Measurements from ENCODE around the gene NELL2. TPM values are rescaled to one million over a fixed set of nuclear protein-coding genes. Genes with fewer than 3 reads are reported as not detected.
A peak's percentile ranks its signal among the peaks of the same experiment; 100 is the strongest.
"Not testable (repeated sequence)": the region's sequence is repeated elsewhere in the genome, so short reads cannot be mapped to it uniquely, and the experiment has no call there.

The NELL2 gene
- total RNA-seq, 1 donor from 2014 or later: 1,331 TPM

DNA sequence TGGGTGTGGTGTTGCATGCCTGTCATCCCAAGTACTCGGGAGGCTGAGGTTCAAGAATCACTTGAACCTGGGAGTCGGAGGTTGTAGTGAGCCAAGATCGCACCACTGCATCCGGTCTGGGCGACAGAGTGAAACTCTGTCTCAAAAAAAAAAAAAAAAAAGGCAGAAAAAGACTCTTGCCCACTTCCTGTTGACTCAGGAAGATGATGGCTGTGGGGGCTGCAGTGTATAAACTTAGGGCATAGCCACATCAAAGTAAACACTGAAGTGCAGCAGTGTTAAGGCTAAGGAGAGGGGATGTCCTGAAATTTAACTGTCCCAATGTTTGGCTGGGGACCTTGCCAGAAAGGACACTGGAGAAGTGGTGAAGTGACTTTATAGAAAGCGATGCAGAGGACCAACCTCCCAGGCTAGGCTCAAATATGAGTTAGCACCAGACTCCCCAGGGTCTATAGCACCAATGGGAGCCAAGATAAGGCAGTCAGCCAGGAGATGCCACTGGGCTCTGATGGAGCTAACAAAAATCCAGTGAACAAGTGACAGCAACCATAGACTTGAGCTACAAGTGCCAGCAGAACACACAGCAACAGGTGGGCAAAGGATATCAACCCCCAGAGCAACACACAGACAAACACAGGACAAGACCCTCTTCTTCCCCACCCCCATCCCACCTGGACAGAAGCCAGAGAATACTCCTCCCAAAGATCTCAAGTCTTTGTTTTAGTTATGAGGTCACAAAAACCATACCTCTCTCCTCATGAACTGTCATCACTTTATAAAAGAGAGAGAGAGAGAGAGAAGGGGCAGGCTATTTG lies 28.0 kb downstream of the NELL2 start:
- no peak for DNase-seq

DNA sequence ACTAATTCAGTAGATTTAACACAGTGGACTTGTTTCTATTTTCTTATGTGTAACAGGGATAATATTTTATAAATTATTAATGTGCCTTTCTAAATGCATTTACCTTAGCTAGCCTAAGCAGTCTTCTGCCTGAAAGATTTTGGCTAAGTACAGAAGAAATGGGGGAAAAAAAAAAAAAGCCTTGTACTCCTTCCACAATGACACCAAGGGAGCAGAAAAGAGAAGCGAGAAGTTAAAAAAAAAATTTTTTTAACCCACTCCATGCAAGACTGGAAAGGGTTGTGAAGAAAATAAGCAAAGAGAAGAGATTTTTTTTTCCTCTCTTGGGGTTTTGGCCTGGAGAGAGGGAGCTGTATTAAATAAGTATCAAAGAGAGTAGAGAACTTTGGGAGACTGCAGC lies 28.7 kb downstream of the NELL2 start:
- DNase-seq: no peak

DNA sequence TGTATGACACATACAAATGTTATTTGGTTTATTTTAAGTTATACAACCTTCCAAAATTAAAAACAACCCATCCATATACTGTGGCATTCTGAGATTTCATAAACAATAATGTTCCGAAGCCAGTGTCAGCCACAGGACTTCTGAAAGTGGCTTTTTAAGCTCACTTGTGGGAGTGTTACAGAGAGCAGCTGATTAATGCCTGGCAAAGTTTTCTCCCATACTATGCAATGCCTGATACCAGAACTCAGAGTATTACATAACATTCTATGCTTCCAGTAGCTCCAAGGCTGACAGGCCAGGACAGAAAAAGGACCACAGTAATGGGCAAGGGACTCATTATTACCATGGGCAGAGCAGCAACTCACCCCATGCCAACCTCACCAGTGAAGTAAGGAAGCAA lies 29.3 kb downstream of the NELL2 start:
- no peak for DNase-seq

DNA sequence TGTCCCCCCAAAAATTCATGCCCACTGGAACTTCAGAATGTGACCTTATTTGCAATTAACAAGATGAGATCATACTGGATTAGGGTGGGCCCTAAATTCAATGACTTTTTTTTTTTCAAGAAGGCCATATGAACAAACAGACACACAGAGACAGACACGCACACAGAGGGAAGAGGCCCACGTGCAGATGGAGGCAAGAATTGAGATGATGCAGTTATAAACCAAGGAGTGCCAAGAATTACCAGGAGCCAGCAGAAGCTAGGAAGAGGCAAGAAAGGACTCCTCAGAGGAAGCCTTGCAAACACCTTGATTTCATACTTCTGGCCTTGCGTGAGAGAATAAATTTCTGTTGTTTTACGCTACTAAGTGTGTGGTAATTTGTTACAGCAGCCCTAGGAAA lies 33.4 kb downstream of the NELL2 start:
- DNase-seq: no peak

DNA sequence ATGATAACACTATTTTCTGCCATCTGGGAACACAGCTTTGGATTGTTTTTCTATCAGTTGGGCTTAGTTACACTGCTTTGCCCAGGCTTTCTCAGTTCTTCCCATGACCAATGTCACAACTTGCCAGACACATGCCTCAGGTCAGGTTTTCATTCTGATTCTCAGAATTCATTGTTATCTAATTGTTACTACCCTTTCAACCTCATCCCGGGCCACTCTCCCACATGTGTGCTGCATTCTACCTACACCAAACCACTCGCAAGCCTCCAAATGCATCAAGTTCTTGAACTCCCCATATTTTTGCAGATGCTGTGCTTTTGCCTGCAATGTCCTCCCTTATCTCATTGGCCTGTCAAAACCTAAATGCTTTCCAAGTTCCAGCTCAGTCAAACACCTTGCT lies 36.3 kb downstream of the NELL2 start:
- no peak for DNase-seq

DNA sequence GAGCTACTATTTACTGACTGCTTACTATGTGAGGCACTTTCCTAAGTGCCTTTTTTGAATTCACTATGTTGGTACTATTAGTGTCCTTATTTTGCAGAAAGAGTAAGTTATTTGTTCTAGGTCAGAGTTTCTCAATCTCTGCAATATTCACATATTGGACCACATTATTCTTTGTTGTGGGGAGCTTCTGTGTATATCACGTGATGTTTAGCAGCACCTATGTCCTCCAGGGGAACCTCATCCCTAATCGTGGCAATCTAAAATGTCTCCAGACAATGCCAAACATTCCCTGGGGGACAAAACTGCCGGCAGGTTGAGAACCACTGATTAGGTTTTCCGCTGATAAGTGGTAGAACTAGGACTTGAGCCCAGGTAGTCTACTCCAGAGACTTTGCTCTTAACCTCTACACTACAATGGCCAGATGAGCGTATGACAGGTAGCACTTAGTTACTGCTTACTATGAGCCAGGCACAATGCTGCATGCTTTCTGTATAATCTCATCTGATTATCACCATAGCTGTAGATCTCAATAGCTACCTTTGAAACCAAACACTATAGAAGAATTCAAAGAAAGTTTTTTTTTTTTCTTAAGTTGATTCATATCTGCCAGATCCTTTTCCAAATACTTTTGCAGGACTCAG lies 38.9 kb downstream of the NELL2 start:
- DNase-seq: no peak

DNA sequence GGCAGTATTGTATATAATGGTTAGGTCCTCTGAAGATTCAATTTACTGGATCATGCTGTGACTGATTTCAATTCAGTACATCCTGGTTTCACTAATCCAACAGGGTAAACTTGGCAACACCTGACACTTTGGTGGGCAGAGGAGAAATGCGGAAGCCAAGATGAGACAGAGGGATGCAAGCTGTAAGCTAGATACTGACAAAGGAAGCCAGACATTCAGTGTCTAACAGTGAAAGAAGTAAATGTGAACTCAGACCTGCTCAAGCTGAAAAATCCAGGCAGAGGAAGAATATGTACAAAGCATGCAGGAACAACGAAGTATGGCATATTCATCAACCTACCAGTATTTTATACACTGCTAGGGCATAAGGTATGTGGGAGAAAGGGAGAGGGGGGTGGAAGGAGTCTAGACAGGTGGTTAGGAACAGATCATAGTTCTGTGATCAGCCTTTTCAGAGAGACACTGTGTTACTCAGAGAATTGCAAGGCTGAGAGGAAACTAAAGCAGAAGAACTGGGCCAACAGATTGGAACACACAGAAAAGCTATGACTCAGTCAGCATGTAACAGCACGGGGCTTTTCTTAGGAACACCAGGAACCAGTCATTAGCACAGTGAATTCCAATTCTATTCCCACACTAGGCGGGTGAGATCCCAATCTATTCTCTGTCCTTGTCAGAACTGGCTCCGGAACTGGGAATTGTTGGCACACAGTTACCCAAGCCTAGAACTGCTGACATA lies 40.3 kb downstream of the NELL2 start:
- DNase-seq: peak; percentile 81

DNA sequence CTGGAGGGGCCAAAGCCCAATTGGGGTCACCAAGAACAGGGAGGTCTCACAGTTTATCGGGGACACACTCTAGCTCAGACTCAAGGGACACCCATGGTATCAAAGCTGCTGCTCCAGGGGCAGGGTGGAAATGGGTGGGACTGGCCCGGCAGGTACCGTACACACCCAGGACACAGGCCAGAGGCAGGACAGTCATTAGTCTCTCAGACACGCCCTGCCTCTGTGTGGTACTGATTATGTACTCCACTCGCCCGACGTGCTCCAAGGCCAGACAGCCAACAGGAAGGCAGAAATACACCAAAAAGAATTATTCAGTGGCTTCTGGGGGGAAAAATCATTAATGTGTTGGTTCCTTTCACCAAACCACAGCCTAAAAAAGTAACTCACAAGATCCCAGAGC lies 41.1 kb downstream of the NELL2 start:
- not testable (repeated sequence) for DNase-seq

DNA sequence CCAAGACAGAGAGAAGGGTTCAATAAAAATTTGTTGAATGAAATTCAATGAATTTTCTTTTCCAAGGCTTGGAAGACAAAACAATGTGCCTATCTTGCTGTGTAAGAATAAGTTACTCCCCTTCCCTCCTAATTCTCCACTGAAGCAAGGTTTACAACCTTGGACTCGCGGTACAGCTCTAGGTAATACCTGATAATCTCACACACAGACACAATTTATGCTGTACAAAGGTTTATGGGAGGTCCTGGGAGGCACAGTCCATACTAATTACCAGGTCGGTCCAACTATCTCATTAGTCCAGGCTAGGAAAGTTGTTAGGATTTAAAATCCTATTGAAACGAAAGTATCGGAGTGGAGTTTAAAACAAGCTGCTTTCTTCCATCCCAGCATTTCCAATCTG lies 42.6 kb downstream of the NELL2 start:
- no peak for DNase-seq

DNA sequence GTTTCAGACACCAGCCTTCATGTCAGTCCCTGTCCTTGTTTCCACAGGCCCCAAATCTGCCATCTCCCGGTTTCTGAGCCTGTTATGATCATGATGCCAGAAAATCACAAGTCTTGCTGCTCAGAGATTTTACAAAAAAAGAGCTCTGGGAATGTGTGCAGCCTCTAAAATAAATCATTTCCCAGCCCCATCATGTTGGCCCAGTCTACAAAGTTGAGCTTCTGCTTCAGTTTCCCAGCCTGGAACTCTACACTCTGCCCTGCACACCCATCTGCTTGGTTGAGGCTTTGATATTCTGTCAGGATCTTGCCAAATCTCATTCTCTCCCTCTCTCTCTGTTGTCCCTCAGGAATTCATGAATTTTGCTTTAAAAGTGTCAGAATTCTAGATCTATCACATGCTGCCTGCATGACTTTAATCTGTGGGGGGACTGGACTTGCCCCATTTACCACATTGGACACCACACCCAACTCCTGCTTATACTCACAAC lies 45.5 kb downstream of the NELL2 start:
- no peak for DNase-seq

DNA sequence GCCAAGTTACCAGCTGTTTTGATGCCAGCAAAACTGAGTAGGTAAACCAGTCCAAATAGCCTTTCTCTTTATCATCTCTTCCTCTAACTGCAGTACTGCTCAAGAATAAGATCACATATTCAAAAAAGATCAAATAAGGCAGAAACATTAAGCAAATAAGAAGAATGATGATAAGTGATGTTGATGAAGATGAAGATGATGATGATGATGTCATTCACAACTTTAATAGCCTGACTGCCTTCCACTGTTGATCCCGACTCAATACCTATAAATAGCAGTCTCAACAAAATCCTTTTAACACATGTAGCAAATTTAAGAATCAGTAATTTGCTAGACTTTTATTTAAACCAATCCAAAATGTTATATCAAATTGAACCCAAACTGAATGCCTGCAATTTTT lies 47.1 kb downstream of the NELL2 start:
- no peak for DNase-seq

DNA sequence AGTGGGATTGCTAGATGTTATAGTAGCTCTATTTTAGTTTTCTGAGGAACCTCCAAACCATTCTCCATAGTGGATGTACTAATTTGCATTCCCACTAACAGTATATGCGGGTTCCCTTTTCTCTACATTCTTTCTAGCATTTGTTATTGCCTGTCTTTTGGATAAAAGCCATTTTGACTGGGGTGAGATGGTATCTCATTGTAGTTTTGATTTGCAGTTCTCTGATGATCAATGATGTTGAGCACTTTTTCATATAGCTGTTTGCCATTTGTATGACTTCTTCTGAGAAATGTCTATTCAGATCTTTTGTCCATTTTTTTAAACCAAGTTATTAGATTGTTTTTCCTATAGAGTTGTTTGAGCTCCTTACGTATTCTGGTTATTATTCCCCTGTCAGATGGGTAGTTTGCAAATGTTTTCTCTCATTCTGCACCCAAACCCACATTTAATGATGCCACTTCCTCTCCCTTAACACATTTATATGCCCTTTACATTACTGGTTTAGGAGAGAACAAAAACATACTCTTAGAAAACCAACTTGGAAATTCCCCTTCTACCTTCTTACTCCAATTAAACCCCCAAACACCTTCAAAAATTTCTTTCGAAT lies 48.2 kb downstream of the NELL2 start:
- no peak for DNase-seq

DNA sequence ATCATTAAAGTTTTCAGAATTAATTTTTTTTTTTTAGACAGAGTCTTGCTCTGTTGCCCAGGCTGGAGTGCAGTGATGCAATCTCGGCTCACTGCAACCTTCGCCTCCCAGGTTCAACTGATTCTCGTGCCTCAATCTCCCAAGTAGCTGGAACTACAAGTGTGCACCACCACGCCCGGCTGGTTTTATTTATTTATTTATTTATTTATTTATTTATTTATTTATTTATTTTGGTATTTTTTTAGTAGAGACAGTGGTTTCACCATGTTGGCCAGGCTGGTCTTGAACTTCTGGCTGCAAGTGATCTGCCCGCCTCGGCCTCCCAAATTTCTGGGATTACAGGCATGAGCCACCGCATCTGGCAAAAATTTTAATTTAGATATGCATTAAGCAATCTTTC lies 54.4 kb downstream of the NELL2 start:
- not testable (repeated sequence) for DNase-seq

DNA sequence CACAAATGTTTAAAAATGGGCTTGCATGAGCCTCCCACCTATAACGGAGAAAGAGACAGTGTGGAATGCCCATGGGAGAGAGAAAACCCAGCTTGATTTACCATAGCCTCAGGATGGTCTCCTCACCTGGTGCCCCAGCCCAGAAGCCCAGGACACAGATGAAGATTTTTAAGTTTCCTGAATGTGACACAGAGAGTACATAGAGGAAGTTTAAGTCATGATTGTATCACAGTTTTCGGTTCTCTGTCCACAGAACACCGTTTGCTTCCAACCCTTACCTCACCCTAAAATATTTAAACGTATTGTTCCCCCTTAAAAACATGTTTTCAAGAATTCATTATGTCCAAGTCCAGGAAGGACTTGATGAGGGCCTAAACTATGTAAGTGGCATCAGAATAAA lies 56.2 kb downstream of the NELL2 start:
- no peak for DNase-seq

DNA sequence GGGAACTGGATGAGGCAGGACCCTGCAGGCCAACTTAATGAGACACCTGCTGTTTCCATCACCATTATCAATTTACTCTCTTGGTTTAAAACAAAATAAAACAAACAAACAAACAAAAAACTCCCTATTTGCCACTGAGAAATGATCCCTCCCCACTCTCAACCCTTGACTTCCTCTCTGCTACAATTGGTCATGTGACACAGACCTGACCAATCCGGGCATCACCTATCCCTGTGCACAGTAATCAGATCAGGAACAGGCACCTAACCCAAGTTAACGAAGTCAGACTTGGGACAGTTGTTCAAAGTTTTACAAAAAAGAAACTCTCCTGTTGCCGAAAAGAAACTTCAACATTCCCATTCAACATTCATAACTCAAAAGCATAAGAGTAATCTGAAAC lies 58.4 kb downstream of the NELL2 start:
- no peak for DNase-seq

DNA sequence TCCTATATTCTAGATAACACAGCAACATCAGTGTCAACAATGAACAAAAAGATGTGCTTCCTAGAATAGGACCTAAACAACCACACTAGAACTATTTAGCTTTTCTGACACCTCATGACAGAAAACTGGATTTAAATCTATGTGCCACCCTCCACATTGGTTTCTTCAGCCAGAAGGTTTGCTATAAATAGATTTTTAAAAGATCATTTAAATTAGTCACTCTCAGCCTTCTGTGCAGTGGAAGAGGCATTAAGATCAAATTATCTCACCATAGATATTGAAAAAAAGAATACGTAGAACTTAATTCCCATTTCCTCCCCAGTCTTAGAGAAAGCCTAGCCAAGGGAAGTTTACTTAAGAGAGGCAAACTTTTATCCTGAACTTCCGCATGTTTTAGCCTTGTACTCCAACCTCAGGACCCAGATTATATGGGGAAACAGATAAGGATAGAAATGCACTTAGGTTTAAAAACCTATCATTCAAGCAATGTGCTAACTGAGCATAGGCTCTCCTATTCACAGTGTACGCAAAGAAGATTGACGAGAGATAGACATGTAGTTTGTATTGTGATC lies 59.6 kb downstream of the NELL2 start:
- no peak for DNase-seq

DNA sequence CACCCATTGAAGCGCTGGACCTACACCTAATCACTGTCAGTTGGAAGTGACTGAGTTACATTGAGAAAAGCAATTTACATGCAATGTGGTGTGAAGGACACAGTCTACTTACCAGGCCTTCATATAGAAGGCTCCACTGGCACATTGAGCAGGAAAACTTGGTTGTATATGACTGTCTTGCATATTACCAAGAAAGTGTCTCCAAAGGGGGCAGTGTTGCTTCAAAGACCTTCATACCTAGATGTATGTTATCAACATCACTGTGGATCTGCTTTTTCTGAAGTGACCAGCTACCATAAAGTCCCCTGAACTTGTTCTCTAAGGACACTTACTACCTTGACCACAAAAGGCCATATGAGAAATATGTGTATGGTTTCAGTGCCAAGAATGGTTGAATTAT lies 64.1 kb downstream of the NELL2 start:
- DNase-seq: no peak

DNA sequence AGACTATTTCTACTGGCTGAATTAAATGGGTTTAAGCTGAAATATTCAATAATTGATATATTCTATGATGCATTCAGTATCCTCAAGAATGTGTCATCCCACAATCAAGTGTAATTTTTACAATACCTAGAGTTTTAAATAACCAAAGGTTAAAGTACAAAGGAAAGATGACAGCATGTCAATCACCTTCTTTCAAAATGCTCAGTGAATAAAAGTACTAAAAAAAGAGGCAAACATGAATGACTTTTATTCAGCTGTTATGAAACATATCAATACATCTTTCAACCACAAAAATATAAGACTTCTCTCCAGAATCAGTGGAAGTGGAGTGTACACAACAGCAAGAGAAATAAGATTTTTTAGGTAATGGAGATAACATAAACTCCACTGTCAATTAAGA lies 72.0 kb downstream of the NELL2 start:
- DNase-seq: no peak

DNA sequence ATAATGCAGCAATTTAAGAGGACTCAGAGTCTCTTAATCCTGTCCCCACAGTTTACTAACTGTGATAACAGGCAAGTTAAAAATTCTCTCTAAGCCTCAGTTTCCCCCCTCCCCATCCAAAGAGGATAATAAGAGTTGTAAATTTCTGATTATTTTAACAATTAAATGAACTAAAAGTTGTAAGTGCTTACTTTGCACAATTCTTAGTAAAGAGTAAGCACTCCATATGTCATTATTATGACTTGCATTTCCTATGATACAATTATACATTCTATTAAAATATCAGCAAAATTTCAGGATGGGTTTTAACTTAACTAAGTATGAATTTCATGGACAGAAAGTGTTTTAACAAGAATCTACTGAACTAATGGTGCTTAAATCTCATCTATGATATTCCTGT lies 80.1 kb downstream of the NELL2 start:
- no peak for DNase-seq

DNA sequence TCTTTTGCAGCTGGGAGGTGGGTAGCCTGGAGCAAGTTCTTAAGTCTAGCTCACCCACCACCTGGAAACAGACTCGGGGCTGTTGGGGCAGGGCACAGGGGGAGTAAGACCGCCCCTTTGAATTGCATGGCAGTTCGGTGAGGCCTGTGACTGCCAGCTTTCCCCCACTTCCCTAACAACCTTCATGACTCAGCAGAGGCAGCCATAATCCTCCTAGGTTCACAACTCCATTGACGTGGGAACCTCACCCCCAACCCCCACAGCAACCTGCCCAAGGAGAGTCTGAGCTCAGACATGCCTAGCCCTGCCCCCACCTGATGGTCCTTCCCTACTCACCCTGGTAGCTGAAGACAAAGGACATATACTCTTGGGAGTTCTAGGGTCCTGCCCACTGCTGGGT lies 87.4 kb downstream of the NELL2 start:
- no peak for DNase-seq

DNA sequence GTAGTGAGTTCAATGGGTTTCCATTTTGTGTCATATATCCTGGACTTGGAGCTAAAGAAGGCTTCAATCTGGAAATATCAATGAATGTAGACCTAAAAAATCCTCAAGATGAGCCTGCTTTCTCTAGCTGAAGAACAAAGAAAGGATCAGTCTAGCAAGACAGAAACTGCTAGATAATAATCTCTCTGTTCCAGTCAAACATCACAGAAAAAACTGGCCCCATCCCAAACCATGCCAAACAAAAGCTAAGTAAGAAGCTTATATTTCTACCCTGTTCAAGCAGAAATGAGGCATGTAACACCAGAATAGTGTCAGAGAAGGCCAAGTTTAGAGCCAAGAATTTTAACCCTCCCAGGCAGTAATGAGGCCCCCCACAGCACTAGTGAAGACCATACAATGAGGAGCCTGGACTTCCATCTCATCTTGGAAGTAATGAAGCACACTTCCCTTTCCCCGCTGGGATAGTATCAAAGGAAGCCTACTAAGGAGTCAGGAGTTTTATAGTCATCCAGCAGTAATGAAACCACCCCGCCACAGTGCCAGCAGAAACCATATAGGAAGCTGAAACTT lies 95.8 kb downstream of the NELL2 start:
- DNase-seq: no peak

DNA sequence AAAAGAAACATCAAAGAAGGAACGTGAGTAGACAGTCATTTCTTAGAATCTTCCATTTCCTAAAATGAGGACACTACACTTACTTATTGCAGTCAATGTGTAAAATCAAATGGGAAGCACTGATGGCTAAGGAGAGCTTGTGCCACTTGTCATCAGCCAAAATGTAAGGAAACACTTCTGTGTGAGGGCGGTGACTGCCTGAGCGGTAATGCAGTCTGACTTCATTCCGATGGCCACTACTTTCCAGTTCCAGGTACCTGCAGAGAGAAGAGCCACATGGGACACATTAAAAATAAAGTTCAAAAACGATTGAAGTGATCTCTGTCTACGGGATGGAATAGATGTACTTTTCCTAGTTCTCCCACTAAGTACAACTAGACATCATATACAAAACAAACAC lies 96.3 kb downstream of the NELL2 start:
- no peak for DNase-seq
